Cardiac muscle cell (in vitro differentiated cells and primary cell): Measurements from ENCODE around the gene RCAN1. TPM values are rescaled to one million over a fixed set of nuclear protein-coding genes. Genes with fewer than 3 reads are reported as not detected.
A peak's percentile ranks its signal among the peaks of the same experiment; 100 is the strongest.

Source experiments
- DNase-seq, 2 donors: peaks; one replicate each; pipeline versions ENCODE4 v3.0.0 to v3.0.0-alpha.2; 2010 to 2017; ENCODE audit warnings: low read depth in 1 of 2, low spot score in 1 of 2
- H3K27ac ChIP-seq: fragments of 200-600 bp; sonication (generic); 2 replicates; pipeline ENCODE4 v1.5.1; 2016
- H3K27me3 ChIP-seq: fragments of 200-600 bp; sonication (generic); 2 replicates; pipeline ENCODE4 v1.6.0; 2016; ENCODE audit warnings: control low read depth
- H3K36me3 ChIP-seq: fragments of 200-600 bp; sonication (generic); 2 replicates; pipeline ENCODE4 v1.5.1; 2016; ENCODE audit warnings: control low read depth
- H3K4me1 ChIP-seq: fragments of 200-600 bp; sonication (generic); 2 replicates; pipeline ENCODE4 v1.8.1; 2017; ENCODE audit warnings: low read depth, mild to moderate bottlenecking, mixed run types
- H3K4me3 ChIP-seq: fragments of 200-600 bp; sonication (generic); 2 replicates; pipeline ENCODE4 v1.5.1; 2016; ENCODE audit warnings: mild to moderate bottlenecking
- H3K9me3 ChIP-seq: fragments of 200-600 bp; sonication (generic); 2 replicates; pipeline ENCODE4 v1.5.1; 2017; ENCODE audit warnings: low read depth, mild to moderate bottlenecking, control low read depth
- CTCF ChIP-seq: IDR thresholded peaks from 2 replicates; pipeline ENCODE4 v1.5.1; 2012; ENCODE audit warnings: low read depth, mild to moderate bottlenecking, low read length
- polyA plus RNA-seq: library from polyadenylated mRNA; unstranded; fragments of >200 nt; fragmentation: Nextera tagmentation; extraction: Ambion mirVana; gene quantifications from 2 replicates; pipeline ENCODE4 v1.2.1, GENCODE V29; 2016
- total RNA-seq: library from RNA; depleted of rRNA; stranded (reverse); fragments of >200 nt; gene quantifications from 2 replicates; pipeline ENCODE4 v1.2.3, GENCODE V29; 2016

RCAN1 gene
- total and polyA plus RNA-seq, 2 experiments from 2014 or later: 47.4 to 96.2 TPM

DNA sequence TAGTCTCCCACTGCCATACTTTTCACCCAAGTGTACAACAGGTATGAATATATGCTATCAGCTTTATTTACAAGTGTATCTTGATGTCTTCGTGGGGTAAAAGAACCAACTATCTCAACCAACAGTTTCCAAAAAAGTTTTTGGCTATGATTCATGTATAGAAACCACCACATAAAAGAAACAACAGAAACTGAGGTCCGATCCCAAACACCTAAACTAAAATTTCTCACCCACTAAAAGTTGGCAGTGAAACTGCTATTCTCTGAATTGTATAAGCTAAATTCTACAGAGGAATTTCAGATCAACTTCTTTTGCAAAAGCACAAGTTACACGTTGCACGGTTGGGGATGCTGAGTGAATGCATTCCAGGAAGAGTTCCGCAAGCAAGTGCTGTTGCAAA lies 97.9 kb downstream of the RCAN1 start:
- H3K4me1 ChIP-seq: no peaks in the 10 kb centered on the region

GRCh38 chr21:34514576-34515115 lies 100.3 kb downstream of the RCAN1 start:
- H3K36me3 ChIP-seq: no peaks in the 10 kb centered on the region
- H3K9me3 ChIP-seq: no peaks in the 10 kb centered on the region
- no peak overlapping the region for H3K4me3 ChIP-seq
- no peak for TF ChIP-seq CTCF
- no peaks in the 10 kb centered on the region for H3K27me3 ChIP-seq
- H3K27ac ChIP-seq: peak overlapping the region; percentile 2
- DNase-seq: no peak
- H3K4me1 ChIP-seq: peaks cover 4% of the 10 kb centered on the region

More for the DNA sequence above, 97.9 kb downstream of the RCAN1 start:
- H3K36me3 ChIP-seq: no peaks in the 10 kb centered on the region
- no peak overlapping the region for H3K27ac ChIP-seq
- no peak for TF ChIP-seq CTCF
- no peaks in the 10 kb centered on the region for H3K27me3 ChIP-seq
- no peak overlapping the region for H3K4me3 ChIP-seq
- H3K9me3 ChIP-seq: no peaks in the 10 kb centered on the region
- no peak for DNase-seq

GRCh38 chr21:34513129-34513675 lies 101.7 kb downstream of the RCAN1 start:
- no peak for TF ChIP-seq CTCF
- Histone ChIP-seq H3K9me3 (no peaks in the 10 kb centered on the region), H3K36me3 (no peaks in the 10 kb centered on the region), H3K4me3 (no peak overlapping the region), H3K4me1 (peaks cover 4% of the 10 kb centered on the region), H3K27me3 (no peaks in the 10 kb centered on the region), H3K27ac (no peak overlapping the region)
- peak in 1 of 2 donors; percentile 68 for DNase-seq

DNA sequence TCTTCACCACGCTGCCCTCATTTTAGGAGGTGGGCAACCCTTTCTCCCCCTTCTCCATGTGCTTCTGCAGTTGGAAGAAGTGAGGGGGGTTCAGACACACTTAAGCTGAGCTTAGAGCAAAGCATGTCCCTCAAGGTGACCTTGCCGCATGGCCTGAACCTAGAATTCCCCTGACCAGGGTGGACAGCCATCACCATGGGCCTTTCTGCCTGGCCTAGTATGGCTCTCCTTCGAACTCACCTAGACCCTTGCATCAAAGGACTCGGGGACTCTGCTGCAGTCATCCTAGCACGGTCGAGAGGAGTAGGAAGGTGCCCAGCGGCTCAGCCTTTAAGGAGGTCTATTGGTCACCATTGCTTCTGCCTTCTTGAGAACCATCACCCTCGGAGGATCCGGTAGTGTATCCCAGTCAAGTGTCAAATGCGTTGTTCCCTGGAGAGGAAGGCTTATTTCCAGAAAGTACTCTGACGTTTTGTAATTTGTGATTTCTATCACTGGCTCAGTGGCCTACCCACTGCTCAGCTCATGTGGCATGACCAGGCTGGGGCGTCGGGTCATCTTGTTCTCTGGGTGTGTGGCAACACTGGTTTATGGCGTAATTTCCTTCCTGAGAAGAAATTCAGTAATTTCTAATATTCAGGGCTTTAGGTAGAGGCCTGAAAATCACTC lies 103.0 kb downstream of the RCAN1 start, which contains the start of gene KCNE1:
KCNE1 (minus strand) TSS at position 424 of the 669 bp plus-strand sequence. CDS start 62,576 bp downstream, outside the sequence.
- Histone ChIP-seq H3K4me1 (peaks cover 4% of the 10 kb centered on the region), H3K27me3 (no peaks in the 10 kb centered on the region), H3K4me3 (no peak within 1 kb of the TSS), H3K9me3 (no peaks in the 10 kb centered on the region), H3K36me3 (no peaks in the 10 kb centered on the region), H3K27ac (no peak within 1 kb of the TSS)
- TF ChIP-seq CTCF: no peak
- peak in 1 of 2 donors; percentile 70 for DNase-seq

DNA sequence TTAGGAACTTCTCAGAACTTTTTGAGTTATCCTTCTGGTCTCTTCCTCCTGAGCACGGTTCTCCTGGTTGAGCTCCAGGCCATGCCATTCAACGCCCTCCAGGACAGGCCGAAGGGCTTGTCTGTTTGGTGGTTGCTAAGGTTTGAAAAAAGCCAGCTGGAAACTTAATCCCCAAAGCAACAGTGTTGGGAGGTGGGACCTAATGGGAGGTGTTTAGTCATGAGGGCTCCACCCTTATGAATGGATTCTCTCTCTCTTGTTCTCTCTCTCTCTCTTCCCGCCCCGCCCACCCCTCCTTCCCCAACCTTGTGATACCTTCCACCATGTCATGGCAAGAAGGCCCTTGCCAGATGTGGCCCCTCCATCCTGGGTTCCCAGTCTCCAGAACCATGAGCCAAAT lies 103.7 kb downstream of the RCAN1 start:
- no peak overlapping the region for H3K4me3 ChIP-seq
- no peak for TF ChIP-seq CTCF
- peak in 1 of 2 donors; percentile 37 for DNase-seq
- peaks cover 4% of the 10 kb centered on the region for H3K4me1 ChIP-seq
- no peaks in the 10 kb centered on the region for H3K9me3 ChIP-seq
- no peaks in the 10 kb centered on the region for H3K27me3 ChIP-seq
- no peaks in the 10 kb centered on the region for H3K36me3 ChIP-seq
- no peak overlapping the region for H3K27ac ChIP-seq
